ENCODE results near the gene PPCDC.

Gene PPCDC

DNA sequence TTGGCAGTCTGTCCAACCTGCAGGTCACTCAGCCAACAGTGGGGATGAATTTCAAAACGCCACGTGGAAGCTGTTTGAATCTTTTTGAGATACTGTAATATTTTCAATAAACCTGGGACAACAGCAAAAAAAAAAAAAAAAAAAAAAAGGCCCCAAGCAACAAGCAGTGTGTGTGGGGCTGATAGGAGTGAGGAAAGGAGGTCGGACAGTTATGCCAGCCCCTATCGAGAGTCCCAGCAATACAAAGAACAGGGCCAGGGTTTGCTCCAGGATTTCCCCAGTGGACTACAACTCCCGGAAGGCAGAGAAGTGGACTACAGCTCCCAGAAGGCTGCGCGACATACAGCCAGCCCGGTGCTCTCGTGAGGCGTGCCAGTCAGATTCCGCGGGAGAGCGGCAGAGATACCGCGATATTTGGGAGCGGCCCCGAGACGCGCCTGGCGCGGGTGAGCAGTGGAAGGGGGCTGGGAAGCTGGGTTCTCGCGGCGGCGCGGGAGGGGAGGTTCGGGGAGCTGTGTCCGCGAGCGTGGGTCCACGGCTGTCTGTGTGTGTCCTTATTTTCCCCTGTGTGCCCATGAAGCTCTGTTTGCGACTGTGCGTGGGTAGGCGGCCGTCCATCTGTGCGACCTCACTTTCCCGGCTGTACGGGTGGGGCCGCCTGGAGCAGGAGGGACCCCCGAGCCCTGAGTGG is at the start of gene PPCDC:
Gene PPCDC (plus strand): TSS at position 410 of the 691 bp plus-strand sequence. CDS start 4,729 bp downstream, outside the sequence.
- DNase-seq: peak; percentile 93

DNA sequence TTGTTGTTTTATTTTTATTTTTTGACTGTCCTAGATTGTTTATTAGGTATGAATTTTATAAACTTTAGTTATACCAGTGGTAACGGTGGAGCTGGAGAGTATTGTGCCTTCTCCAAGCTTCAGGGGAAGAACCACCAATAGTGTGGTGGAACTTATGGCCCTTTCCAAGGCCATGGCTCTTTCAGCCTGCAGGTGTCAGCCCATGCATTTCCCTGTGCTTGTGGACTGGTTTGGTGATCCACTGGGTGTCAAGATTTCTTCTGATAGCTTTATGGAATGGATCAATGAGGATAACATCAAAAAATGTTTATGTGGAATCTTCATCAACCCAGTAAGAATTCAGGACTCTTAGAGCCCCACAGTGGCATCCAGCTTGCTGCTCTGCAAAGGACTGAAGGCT is 47.2 kb upstream of the PPCDC start:
- DNase-seq: no peak

DNA sequence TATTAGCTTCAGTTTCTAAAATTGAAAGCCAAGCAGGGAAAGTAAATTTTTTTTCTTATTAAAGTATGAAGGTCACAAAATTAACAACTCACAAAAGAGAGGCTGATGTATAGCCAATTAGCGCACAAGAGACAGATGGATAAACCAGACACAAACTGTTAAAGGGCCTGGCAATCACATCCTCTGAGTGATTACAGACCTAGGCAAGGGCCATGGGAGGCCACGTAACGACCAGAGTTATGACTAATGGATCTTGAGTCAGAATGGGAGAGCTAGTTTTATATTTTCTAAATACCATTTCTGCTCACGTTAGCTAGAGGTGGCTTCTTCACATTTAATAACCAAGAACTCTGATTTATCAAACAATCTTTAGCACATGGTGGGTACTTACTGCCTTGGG is 45.8 kb upstream of the PPCDC start:
- no peak for DNase-seq

- no peak for DNase-seq
Observed at GRCh38 chr15:74978077-74978476, 45.3 kb upstream of the PPCDC start.

DNA sequence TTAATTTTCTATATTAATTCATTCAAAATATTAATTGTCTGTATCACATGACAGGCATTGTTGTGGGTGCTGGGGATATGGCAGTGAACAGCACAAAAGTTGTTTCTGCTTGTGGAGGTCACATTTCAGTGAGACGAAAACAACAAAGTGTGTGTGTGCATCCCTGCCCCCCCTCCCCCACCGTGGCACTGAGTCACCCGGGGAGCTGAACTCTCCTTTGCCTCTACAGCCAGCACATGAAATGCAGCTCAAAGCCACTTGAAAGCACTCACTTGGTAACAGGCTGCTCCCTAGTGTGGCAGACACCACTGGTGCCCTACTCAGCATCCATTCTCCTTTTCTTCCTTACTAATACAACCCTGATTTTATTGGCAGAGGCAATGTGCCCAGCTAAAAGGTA is 44.9 kb upstream of the PPCDC start:
- peak; percentile 49 for DNase-seq

GRCh38 chr15:74982183-74982582 is 41.2 kb upstream of the PPCDC start:
- DNase-seq: no peak

GRCh38 chr15:74983725-74984231 is 39.6 kb upstream of the PPCDC start:
- no peak for DNase-seq

- peak; percentile 21 for DNase-seq
Observed at GRCh38 chr15:74988007-74988800, 35.2 kb upstream of the PPCDC start.

- no peak for DNase-seq
Observed at GRCh38 chr15:74989527-74989926, 33.9 kb upstream of the PPCDC start.

DNA sequence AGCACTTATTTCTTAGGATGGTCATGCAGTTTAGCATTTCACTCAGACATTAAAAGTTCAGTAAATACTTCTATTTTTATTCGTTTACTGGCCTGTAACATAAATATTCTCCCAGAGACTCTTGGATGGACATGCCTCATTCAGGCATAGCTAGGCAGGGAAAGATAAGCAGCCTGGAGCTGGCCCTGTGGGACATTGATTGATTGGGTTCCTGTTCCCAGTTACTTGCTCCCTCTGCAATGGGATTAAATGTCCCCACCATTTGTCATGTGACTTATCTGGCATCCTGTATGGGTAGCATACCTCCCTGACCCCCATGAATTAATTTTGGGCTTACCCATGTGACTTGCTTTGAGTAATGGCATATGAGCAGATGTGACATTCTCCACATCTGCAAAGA is 30.8 kb upstream of the PPCDC start:
- no peak for DNase-seq

GRCh38 chr15:74994236-74994635 is 29.2 kb upstream of the PPCDC start:
- DNase-seq: no peak

GRCh38 chr15:74994685-74995084 is 28.7 kb upstream of the PPCDC start:
- DNase-seq: no peak

DNA sequence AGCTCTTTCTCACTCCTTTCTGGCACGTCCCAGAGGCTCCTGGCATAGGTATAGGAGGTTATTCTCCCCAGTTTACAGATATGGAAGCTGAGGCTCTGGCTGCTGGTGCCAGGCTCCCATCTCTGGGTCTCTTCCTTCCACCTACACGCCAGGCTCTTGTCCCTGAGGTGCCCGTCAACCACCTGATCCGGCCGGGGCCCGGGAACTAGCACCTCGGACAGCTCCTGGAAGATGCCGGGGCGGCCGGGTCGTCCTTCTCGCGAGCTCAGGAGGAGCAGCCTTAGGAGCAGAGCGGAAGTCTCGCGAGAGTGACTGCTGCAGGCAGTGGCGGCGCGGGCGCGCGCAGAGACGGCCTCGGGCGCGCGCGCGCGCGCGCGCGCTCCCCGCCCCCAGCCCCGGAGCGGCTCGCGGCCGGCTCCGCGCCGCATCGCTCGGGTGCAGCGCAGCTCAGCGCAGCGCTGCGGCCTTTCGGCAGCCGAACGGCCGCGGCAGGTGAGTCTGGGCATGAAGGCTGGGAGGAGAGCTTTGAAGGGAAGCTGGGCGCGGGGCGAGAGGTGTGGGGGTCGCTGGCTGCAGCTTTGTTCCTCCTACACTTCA is 28.1 kb upstream of the PPCDC start, which contains the start of gene SCAMP5:
Gene SCAMP5 (plus strand): TSS at position 382 of the 597 bp plus-strand sequence. CDS start 16,277 bp downstream, outside the sequence.
- peak; percentile 94 for DNase-seq

DNA sequence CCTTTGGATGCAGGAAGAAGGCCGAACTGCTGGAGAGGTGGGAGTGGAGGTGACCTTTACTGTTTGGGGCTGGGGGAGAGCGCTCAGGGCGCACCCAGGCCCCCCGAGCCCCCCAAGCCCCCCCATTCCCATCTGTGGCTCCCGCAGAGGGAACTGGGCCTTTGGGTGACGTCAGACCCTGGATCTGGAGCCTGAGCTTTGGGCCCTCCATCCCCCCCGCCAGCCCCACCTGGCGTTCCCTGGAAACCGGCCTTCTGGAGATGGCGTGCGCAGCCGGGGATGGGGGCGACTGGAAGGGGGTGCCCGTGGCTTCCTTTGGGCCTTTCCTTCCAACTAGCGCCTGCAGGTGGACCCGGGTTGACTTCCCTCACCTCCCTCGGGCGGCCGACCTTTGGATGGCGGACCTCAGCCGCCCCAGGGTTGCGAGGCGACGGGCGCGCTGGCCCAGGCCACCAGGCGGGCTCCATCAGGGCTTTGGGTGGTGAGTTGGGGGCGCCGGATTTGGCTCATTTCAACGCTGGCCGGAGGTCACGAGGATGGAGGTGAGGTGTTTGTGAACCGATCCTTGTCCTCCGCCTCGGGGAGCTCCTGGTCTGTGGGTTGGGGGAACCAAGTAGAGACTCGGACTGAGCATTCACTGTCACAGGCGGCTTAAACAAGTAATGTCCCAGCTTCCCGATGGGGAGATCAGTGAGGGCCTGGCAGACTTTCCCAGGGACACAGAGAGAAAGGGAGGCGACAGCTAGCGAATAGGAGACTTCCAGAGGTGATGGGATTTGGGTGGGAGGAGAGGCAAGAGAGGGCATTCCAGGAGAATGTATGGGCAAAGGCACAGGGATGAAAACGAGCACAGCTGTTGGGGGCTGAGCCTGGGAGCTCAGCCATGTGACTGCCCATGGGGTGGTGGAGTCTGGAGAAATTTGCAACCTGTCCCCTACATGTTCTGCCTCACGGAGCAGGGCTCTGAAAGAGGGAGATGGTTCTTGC is 27.3 kb upstream of the PPCDC start:
- DNase-seq: peak; percentile 56

GRCh38 chr15:74997141-74997540 is 26.2 kb upstream of the PPCDC start:
- DNase-seq: no peak

DNA sequence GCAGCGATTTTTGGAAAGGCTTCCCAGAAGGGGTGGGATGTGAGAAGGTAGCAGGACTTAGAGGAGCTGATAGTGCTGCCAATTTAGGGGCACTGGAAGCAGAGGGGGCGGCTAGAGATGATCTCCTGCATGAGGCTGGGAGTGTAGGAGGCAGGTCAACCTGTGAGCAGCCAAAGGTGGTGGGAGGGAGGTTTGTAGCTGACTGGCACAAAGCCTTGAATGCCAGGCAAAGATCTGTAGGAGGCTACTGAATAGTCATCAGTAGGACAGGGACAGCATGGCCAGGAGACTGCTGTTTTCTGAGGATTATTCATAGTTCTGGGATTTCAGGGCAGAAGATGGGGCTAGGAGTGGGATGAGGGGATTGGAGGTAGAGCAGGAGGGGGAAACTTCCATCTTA is 25.8 kb upstream of the PPCDC start:
- DNase-seq: no peak

DNA sequence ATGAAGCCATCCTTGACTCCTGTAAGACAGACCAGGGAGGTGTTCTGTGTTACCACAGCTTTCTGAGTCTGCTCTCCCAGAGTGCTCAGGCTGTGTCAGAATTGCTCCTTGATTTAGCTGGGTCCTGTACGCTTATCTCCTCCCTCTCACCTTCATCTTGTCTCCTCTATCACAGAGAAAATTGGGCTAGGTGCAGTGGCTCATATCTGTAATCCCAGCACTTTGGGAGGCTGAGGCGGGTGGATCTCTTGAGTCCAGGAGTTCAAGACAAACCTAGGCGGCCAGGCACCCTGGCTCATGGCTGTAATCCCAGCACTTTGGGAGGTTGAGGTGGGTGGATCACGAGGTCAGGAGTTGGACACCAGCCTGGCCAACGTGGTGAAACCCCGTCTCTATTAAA is 22.1 kb upstream of the PPCDC start:
- no peak for DNase-seq

DNA sequence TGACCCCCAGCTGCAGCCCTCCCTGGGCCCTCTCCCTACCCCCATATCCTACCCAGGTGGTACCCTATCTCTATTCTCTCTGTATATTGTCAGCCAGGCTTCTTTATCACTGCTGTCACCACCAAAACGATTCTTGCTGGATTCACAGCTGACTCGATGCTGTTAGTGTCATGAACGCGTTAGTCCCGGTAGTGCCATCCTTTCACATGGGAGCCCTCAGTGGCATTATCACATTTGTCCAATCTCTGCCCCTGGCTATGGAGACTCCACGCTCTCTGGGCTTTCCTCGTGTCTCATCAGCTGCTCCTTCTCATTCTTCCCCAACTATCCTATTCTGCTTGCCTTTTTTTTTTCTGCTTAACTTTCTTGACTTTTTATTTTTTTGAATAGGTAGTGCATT is 21.0 kb upstream of the PPCDC start:
- no peak for DNase-seq

DNA sequence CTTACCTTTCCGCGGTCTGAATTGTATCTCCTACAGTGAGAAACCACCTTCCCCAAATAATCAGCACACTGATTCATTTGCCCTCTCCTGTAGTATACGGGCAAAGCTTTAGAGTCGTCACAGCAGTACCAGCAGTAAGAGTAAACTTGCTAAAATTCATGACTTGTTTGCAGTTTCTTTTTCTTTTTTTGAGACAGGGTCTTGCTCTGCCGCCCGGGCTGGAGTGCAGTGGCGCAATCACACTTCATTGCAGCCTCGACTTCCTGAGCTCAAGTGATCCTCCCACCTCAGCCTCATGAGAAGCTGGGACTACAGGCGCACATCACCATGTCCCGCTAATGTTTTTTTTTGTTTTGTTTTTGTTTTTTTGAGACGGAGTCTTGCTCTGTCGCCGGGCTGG is 16.2 kb upstream of the PPCDC start:
- no peak for DNase-seq

DNA sequence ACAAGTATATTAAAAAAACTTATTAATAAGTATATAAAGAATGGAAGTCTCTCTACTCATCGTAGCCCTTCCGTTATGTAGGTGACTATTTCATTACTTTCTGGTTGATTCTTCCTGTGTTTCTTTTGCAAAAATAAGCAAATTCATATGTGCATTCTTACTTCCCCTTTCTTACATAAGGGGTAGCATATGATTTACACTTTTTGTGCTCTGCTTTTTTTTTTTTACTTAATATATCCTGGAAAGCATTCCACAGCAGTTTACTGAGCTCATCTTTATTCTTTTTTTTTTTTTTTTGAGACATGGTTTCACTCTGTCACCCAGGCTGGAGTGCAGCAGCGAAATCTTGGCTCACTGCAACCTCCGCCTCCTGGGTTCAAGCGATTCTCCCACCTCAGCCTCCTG is 15.2 kb upstream of the PPCDC start:
- DNase-seq: no peak

DNA sequence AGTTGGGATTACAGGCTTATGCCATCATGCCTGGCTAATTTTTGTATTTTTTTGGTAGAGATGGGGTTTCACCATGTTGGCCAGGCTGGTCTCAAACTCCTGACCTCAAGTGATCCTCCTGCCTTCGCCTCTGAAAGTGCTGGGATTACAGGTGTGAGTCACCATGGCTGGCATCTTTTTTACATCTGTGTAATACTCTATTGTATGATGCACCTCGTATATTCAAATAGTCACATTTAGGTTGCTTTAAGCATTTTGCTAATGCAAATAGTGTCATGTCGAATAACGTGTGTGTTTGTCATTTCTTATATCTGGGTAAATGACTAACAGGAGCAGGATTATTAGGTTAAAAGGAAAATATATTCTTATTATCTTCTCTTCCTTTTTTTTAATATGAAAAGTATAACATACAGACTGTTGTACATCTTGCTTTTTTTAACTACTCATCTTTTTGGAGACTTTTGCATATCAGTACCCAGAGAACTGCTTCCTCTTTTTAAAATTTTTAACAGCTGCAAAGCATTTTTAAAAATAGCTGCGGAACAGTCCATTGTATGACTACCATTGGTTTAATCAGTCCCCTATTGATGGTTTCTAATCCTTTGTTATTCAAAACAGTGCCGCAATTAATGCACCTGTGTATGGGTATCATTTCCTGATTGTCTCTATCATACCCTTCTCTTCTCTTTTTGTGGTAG is 14.6 kb upstream of the PPCDC start:
- DNase-seq: no peak

DNA sequence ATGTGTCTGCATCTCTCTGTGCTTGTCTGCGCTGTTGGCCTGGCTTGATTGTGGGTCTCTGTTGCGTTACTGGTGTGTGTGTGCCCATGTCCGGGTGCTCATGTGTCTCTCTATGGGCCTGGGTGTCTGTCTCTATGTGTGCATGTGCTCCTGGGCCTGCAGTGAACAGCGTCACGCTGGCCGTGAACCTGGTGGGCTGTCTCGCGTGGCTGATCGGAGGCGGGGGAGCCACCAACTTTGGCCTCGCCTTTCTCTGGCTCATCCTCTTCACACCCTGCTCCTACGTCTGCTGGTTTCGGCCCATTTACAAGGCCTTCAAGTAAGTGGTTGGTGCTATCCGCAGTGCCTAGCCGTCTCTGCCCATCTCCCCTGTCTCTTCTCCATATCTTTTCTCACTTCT is 7.0 kb upstream of the PPCDC start:
- no peak for DNase-seq

Measured in NCI-H345 (cell line).